Osteocyte (in vitro differentiated cells): ENCODE measurements around the gene PTPRN2. TPM values are rescaled to one million over a fixed set of nuclear protein-coding genes. Genes with fewer than 3 reads are reported as not detected.

Experiments used
- DNase-seq: peaks from one replicate; pipeline ENCODE4 v3.0.0; 2021; ENCODE audit warnings: mixed read lengths; ENCODE audit not compliant: unreplicated experiment; ENCODE audit errors: extremely low spot score
- H3K27ac Mint-ChIP-seq: one replicate; pipeline ENCODE4 v1.8.0; 2021; ENCODE audit warnings: mild to moderate bottlenecking, mixed read lengths; ENCODE audit not compliant: unreplicated experiment
- H3K27me3 Mint-ChIP-seq: one replicate; pipeline ENCODE4 v1.8.0; 2021; ENCODE audit warnings: mixed read lengths; ENCODE audit not compliant: unreplicated experiment
- H3K36me3 Mint-ChIP-seq: one replicate; pipeline ENCODE4 v1.8.0; 2021; ENCODE audit warnings: mixed read lengths; ENCODE audit not compliant: unreplicated experiment
- H3K4me1 Mint-ChIP-seq: one replicate; pipeline ENCODE4 v1.8.0; 2021; ENCODE audit warnings: mixed read lengths; ENCODE audit not compliant: unreplicated experiment
- H3K4me3 Mint-ChIP-seq: one replicate; pipeline ENCODE4 v1.8.0; 2021; ENCODE audit warnings: mild to moderate bottlenecking, moderate library complexity, mixed read lengths; ENCODE audit not compliant: unreplicated experiment
- H3K9me3 Mint-ChIP-seq: one replicate; pipeline ENCODE4 v1.8.0; 2021; ENCODE audit warnings: mixed read lengths; ENCODE audit not compliant: unreplicated experiment
- total RNA-seq: library from RNA; stranded (reverse); gene quantifications from 2 replicates; pipeline ENCODE4 v1.2.1, GENCODE V29; 2021
- TF ChIP-seq, protein P1 (sequence below): fragments of 200-600 bp; sonication (generic); IDR thresholded peaks from 2 replicates; pipeline ENCODE4 v1.5.0; 2021; ENCODE audit warnings: antibody characterized with exemption, mild to moderate bottlenecking, moderate library complexity

The PTPRN2 gene
- total RNA-seq, 1 donor from 2014 or later, result 0.59 TPM

GRCh38 chr7:158506626-158507025 is 81.0 kb downstream of the PTPRN2 start:
- TF ChIP-seq, protein P1, sequence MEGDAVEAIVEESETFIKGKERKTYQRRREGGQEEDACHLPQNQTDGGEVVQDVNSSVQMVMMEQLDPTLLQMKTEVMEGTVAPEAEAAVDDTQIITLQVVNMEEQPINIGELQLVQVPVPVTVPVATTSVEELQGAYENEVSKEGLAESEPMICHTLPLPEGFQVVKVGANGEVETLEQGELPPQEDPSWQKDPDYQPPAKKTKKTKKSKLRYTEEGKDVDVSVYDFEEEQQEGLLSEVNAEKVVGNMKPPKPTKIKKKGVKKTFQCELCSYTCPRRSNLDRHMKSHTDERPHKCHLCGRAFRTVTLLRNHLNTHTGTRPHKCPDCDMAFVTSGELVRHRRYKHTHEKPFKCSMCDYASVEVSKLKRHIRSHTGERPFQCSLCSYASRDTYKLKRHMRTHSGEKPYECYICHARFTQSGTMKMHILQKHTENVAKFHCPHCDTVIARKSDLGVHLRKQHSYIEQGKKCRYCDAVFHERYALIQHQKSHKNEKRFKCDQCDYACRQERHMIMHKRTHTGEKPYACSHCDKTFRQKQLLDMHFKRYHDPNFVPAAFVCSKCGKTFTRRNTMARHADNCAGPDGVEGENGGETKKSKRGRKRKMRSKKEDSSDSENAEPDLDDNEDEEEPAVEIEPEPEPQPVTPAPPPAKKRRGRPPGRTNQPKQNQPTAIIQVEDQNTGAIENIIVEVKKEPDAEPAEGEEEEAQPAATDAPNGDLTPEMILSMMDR, result no peak
- H3K4me3 Mint-ChIP-seq, result no peak overlapping the region
- DNase-seq, result no peak
- H3K36me3 Mint-ChIP-seq, result no peaks in the 10 kb centered on the region
- no peaks in the 10 kb centered on the region for H3K27me3 Mint-ChIP-seq
- peaks cover 41% of the 10 kb centered on the region for H3K9me3 Mint-ChIP-seq
- no peak overlapping the region for H3K27ac Mint-ChIP-seq
- H3K4me1 Mint-ChIP-seq, result no peaks in the 10 kb centered on the region

DNA sequence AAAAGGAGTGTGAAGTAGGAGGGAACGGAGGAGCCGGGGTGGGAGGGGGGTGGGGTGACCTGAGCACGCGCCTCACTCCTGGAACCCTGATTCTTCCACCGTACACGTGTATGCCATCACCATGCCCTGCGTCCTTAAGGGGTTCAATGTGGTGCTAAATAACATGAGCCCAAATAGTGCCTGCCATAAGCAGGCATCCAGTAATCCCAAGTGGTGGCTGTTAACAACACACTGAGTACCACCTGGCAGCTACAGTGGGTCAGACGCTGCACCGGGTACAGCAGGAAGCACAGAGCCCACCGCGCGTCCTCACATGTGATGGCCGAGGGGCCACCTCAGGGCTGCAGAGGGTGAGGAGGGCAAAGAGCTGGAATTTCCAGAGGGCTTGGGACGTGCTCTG is 81.9 kb downstream of the PTPRN2 start:
- no peak for DNase-seq
- peaks cover 34% of the 10 kb centered on the region for H3K9me3 Mint-ChIP-seq
- H3K36me3 Mint-ChIP-seq, result no peaks in the 10 kb centered on the region
- H3K27me3 Mint-ChIP-seq, result no peaks in the 10 kb centered on the region
- H3K27ac Mint-ChIP-seq, result no peak overlapping the region
- H3K4me3 Mint-ChIP-seq, result no peak overlapping the region
- no peaks in the 10 kb centered on the region for H3K4me1 Mint-ChIP-seq
- TF ChIP-seq, protein P1, result no peak

- H3K4me3 Mint-ChIP-seq, result no peak overlapping the region
- TF ChIP-seq, protein P1, result no peak
- no peaks in the 10 kb centered on the region for H3K4me1 Mint-ChIP-seq
- no peaks in the 10 kb centered on the region for H3K27me3 Mint-ChIP-seq
- H3K9me3 Mint-ChIP-seq, result peaks cover 27% of the 10 kb centered on the region
- H3K27ac Mint-ChIP-seq, result no peak overlapping the region
- DNase-seq, result no peak
- no peaks in the 10 kb centered on the region for H3K36me3 Mint-ChIP-seq
Measured at GRCh38 chr7:158502068-158502750, 85.4 kb downstream of the PTPRN2 start.

DNA sequence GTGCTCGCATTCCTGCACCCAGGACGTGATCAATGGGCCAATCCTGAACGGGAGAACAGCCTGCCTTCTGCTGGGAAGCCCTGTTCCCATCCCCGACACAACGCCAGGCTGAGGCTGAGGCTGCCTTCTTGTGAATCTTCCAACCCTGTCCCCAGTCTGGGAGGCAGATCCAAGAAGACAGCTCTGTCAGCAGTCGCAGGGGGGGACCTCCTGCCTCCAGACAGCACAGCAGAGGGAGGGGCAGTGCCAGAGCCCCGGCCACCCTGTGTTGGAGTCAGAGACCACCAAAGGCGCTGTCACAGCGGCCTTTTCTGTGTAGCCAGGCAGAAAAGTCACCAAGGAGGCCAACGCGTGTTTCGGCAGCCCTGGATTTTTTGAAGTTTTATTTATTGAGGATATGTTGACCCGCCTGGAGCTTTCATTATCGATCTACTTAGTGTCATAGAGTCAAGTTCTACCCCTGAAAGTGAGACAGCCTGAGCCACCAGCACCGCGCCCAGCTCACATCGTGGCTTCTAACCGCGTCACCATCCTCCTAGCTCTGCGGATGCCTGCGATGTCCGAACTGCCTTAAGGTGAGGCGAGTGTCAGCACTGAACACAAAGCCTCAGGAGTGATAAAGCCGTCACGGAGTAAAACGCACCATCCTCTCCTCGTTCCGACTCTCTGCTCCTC is 86.1 kb downstream of the PTPRN2 start:
- no peaks in the 10 kb centered on the region for H3K36me3 Mint-ChIP-seq
- H3K27me3 Mint-ChIP-seq, result no peaks in the 10 kb centered on the region
- peaks cover 21% of the 10 kb centered on the region for H3K9me3 Mint-ChIP-seq
- DNase-seq, result no peak
- TF ChIP-seq, protein P1, result no peak
- H3K27ac Mint-ChIP-seq, result no peak overlapping the region
- H3K4me1 Mint-ChIP-seq, result no peaks in the 10 kb centered on the region
- no peak overlapping the region for H3K4me3 Mint-ChIP-seq

- Mint-ChIP-seq H3K36me3 (no peaks in the 10 kb centered on the region), H3K4me3 (no peak overlapping the region), H3K9me3 (peaks cover 19% of the 10 kb centered on the region), H3K4me1 (no peaks in the 10 kb centered on the region), H3K27me3 (no peaks in the 10 kb centered on the region), H3K27ac (no peak overlapping the region)
- no peak for DNase-seq
- TF ChIP-seq, protein P1, result no peak
Measured at GRCh38 chr7:158500651-158501052, 87.0 kb downstream of the PTPRN2 start.
